Nucleus accumbens (tissue), 56 donors: ENCODE measurements around the gene EMX1.

Experiments used
- DNase-seq, 56 donors: peaks; one replicate each; lab custom pipeline; 2025; lab: John Stamatoyannopoulos, UW

Gene EMX1

DNA sequence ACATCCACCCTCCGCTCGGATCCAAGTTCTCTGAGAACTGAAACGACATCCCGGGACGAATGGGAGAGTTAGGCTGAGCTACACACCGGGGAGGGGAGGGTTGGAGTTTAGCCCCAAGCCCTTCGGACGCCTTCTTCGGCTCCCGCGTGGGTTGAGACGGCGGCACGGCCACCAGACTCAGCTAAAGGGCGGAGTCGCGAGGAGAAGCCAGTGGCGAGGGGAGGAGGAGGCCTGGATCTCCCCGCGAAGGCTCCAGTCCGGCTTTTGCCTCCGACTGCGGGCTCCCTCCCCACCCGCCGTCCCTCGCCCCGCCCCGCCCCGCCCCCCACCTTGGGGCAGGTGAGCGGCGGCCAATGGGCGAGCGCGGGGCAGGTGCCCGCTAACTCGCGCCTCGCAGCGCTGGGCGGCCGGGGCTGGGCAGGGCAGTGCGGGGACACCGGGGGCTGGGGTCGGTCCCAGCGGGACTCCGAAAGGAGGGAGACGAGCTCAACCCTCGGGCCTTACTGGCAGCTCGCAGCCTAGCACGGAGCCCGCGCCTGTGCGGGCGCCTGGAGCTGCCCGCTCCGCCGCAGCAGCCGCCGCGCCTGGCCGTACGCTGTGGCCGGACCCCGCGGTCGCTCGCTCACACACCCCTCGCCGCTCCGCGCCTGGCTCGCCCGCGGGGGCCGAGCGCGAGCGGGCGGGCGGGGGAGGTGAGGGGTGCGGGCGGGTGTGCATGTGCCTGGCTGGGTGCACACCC is at the start of gene EMX1:
EMX1 (plus strand) TSS at position 382 of the 739 bp plus-strand sequence; CDS start at position 716, 334 bp downstream.
- DNase-seq: no peak

DNA sequence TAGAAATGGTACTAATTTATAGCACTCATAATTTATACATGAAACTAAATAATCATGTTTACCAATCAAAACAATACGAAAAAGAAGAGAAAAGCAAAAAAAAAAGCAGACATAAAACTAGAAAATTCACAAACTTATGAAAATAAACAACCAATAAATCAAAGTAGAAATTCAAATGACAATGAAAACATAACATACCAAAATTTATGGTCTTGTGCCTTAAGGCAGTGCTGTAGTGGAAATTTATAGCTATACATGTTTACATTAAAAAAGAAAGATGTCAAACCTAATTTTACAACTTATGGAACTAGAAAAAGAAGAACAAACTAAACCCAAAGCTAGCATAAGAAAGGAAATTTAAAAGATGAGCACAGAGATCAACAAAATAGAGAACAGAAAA is 46.3 kb upstream of the EMX1 start:
- no peak for DNase-seq

DNA sequence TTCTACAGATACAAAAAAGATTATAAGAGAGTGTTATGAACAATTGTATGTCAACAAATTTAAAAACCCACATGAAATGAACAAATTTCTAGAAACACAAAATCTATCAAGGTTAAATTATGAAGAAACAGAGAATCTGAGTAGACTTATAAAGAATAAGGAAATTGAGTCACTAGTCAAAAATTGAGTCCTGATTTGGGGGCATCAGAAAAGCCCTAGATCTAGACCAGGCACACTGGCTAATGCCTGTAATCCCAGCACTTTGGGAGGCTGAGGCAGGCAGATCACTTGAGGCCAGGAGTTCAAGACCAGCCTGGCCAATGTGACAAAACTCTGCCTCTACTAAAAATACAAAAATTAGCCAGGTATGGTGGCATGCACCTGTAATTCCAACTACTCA is 45.4 kb upstream of the EMX1 start:
- no peak for DNase-seq

DNA sequence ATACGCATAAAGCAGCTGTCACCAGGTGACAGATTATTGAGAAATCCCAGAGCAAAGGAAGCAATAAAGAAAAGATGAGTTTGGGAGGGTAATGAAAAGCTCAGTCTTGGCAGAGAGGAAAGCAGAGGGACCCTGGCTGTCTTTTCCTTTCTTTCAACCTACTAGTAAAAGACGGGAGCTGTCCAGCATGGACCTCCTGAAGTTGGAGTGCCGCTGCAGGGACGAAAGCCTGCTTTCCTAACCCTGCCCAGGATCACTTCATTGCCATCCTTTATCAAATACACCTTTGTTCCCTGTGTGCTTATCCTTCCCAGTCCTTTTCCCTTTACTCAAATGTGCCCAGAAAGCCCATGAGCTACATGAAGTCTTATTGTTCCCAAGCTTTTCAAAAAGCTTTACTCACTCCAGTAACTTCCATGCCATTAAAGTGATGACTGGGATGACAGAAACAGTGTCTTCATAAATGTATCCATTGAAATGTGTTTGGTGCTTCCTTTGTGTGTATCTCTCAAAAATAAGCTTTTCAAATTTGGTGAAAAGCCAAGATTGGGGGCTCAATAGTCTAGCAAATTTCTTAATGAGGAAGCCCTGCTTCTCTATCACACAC is 33.9 kb upstream of the EMX1 start:
- DNase-seq: no peak

DNA sequence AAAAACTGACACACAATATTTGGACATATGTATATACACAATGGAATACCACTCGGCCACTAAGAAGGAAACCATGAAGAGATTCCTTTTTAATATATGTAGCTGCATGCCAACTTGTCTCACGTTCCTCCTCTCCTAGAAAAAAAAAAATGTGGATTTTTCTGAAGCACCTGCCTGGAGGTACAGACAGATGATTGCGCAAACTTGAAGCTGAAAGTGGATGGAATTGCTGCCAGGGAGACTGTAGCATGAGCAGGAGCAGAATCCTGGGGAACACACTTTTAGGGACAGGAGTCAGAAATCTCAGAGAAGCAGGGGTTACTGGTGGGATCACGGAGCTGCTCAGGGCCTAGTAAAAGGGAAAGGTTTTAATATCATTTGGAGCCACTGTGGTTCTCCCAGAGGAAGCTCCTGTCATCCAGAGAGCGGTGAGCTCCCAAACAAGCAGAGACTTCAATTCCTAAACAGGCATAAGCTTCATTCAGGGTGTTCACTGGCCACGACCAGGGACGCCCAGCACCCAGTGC is 30.8 kb upstream of the EMX1 start:
- DNase-seq: no peak

DNA sequence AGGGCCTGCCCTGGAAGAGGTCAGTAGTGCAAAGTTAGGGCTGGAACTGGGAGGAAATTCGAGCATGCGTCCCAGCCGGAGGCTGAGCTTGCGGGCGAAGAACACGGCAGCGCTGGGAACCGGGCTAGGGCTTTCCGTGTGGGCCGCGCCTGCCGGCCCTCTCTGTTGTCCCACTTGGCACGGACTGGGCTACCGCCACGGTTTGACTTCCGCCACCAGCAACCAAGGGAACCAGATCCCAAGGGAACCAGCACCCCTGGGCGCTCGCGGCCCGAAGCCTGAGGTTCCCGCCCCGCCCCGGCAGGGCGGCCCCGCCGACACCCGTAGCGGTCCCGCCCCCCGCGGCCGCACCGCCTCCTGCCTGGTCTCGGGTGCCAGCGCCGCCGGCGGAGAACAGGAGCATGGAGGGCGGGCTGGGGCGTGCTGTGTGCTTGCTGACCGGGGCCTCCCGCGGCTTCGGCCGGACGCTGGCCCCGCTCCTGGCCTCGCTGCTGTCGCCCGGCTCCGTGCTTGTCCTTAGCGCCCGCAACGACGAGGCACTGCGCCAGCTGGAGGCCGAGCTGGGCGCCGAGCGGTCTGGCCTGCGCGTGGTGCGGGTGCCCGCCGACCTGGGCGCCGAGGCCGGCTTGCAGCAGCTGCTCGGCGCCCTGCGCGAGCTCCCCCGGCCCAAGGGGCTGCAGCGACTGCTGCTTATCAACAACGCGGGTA is 30.1 kb upstream of the EMX1 start, which contains the start of gene SPR:
SPR (plus strand) TSS at position 377 of the 708 bp plus-strand sequence; CDS start at position 402, 25 bp downstream.
- peak in 48 of 56 donors; percentile 27 to 85 (median 57) for DNase-seq

DNA sequence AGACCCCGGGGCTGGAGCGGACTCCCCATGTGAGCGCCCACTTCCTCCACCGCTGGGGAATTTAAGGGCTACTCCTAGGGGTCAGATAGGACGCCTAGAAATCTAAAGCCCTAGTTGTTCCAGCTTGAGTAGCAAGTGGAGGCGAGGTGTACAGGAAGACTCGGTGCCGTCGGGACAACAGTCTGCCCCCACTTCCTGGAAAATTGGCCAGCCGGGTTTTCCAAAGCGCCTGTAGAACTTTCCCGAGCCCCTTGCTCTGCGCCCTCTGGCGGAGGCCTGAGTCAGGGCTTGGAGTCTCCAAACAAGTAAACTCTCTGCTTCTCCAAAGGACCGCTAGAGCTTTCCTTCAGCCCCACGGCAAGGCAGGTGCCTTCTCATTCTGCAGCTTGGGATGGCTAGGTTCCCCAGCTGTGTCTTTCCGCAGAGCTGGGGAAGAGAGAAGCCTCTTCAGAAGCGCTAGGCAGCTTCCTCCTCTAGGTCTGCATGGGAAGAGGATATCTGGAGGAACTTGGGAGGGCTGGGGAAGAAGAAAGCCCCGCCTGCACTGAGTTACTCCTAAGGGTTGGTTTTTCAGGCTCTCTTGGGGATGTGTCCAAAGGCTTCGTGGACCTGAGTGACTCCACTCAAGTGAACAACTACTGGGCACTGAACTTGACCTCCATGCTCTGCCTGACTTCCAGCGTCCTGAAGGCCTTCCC is 29.4 kb upstream of the EMX1 start:
- DNase-seq: peak in 54 of 56 donors; percentile 25 to 90 (median 70)

DNA sequence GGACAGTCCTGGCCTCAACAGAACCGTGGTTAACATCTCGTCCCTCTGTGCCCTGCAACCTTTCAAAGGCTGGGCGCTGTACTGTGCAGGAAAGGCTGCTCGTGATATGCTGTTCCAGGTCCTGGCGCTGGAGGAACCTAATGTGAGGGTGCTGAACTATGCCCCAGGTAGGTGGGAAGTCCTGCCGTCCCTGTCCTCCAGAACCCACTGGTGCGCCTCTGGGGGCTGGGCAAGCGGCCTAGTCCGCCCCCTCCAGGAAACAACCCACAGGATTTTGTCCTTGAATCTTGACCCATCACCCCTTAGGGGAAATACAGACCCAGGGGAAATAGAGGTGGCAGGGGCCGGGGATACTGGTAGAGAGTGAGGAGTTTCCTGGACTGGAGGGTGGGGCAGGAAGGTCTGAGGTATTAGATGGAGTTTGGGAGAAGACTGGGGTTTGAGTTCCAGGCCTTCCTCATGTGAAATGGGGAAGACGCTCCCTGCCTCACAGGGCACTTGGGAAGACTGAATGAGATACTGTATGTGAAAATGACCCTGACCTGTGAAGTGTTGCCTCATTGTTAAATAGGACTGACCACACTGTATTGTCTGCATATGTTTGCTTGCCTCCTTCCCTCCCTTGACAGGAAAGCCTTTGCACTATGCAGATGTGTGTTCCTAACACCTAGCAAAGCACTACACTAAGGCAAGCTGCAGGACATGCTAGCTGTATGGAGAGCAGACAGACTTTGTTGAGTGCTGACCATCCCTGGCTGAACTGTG is 28.7 kb upstream of the EMX1 start:
- DNase-seq: no peak

DNA sequence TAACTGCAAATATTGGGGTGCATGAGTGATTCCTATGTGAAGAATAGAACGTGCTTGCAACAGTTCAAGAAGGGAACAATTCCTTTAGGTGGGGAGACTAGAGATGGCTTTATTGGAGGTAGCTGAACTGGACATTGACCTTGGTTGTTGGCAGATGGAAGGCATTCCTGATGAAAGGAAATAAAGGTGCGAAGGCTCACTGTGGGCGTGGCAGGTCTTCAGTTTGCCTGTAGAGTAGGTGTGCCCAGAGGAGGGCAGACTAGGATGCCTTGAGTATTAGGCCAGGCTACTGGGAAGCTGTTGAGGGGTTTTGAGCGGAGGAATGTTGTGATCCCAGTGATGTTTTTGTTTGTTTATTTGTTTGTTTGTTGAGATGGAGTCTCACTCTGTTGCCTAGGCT is 27.3 kb upstream of the EMX1 start:
- no peak for DNase-seq

DNA sequence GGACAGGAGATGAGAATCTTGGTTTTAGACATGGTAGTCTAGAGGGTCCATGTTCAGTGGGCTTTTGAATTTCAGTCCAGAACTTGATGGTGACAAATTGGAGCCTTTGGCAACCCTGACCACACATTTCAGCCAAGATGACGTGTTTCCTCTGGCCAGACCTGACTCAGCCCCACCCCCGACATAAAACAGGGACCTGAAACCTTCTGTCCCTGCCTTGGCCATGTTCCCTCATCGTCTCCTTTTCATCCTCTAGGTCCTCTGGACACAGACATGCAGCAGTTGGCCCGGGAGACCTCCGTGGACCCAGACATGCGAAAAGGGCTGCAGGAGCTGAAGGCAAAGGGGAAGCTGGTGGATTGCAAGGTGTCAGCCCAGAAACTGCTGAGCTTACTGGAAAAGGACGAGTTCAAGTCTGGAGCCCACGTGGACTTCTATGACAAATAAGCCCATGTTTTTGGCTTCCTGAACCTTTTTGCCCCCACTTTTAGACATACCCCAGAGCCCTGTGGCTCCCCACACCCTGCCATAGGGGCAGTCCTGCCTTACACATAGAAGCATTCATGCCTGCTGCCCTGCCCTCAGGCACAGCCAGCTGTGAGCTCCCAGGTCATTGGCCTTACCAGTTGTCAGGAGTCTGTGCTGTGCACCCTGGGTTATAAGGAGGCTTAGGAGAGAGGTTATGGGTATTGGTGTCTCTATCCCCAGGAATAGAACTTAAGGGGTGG is 26.1 kb upstream of the EMX1 start:
- DNase-seq: peak in 1 of 56 donors; percentile 21

DNA sequence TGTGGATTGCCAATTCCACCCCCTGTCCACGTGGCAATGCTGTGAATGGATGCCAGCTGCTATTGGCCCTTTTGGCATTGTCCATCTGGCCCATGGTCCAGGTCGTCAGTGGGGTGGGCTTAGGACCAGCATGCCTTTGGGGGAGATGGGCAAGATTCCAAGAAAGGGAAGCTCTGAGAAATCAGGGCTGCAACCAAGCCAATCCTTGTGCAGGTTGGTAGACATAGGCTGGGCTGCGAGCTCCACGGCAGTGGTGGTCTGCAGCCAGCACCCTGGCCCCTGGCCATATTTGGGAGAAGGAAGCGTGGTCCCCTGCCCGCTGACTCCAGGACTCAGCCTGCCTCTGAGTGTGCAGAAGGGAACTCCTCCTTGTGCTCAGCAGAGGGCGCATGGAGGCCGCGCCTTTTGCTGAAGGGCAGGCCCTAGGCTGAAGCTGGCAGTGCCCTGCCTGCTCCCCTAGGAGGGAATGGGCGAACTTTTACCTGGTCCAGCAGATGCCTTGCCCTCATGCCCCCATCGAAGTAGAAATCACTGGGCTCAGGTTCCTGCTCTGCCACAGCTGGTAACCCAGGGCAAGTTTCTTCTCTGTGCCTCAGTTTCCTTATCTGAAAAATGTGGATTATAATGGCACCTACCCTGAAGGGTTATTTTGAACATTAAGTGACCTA is 24.7 kb upstream of the EMX1 start:
- DNase-seq: peak in 42 of 56 donors; percentile 9 to 74 (median 34)

DNA sequence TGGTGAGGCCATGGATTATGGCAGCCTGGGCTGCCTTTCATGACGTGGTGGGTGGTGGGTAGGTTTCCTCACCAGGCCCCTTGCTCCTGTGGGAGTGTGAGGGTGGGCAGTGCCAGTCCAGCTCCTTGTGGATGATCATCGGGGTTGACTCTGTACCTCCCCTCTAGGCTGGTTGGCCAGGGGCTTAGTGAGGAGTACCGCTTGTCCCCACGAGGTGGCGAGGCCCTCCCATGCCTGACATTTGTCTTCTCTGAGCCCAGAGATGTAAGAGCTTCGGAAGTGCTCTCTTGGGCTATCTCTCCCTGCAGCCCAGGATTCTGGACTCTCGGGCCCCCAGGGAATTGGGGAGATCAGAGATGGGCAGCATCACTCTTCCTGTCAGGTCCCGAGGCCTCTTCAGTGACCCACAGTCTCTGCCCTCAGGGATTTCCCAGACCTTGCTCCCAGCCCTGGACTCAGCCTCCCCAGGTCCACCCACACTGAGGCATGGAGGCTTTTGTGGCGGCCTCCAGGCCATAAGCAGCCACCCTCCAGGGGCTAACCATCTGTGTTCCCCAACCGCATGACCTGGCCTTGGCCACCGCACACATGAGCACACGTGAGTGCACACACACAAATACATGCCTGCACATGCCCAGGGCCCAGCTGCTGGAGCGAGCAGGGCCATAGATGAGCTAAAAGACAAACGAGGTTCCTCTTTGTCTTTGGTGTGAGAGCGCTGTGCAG is 23.6 kb upstream of the EMX1 start:
- peak in 8 of 56 donors; percentile 11 to 39 (median 16) for DNase-seq

DNA sequence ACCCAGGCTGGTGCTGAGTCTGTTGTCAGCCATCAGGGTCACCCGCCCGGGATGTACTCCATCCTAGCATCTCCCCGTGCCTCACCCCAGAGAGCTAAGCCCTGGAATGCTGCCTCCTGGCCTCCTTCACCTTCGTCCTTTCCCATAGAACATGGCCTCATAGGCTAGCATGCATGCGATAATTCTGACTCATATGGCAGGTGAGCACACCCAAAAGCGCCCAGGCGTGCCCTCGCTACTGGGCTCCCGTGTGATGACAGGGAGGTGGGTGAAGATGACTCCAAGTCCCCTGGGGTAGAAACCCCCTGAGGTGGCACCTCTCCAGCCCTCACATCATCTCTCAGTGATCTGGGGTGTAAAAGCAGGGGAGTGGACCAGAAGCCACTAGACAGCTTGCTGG is 22.8 kb upstream of the EMX1 start:
- no peak for DNase-seq

DNA sequence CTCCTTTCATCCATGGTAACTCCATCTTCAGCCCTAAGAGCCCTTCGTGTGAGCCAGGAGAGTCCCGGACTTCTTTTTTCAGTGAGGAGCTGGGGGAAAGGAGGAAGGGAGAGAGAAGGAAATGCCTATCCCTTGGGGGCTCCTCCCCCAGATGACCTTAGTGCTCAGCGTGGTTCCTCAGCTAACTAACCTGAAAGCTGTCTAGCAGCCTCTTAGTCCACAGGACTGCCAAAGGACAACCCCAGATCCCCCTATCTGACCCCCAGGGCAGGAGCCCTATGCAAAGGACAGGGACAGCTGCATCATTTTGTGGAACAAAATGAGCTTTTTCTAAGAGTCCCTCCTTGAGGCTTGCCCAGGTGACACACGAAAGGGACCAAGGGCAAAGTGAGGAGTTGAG is 22.2 kb upstream of the EMX1 start:
- DNase-seq: no peak

DNA sequence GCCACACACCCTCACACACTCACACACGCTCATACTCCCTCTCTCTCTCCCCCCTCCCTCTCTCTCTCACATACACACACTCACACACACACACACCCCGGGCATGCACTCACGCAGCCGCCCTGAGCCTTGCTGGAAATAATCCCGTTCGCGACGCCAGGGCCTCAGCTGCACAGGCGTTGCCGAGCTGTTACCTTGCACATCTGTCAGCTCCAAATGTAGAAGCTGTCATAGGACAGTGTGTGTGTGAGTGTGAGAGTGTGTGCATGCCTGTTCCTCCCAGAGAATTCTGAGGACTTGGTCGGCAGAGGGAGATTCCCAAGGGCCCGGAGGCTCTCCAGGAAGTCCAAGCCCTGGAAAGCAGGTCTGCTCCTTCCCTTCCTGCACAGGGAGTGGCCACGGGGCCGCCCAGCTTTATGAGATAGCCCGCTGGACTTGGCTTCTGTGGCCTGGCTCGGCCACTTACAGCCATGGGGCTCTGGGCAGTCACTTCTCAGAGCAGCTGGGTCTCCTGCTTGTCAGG is 21.5 kb upstream of the EMX1 start:
- DNase-seq: peak in 7 of 56 donors; percentile 11 to 24 (median 16)

DNA sequence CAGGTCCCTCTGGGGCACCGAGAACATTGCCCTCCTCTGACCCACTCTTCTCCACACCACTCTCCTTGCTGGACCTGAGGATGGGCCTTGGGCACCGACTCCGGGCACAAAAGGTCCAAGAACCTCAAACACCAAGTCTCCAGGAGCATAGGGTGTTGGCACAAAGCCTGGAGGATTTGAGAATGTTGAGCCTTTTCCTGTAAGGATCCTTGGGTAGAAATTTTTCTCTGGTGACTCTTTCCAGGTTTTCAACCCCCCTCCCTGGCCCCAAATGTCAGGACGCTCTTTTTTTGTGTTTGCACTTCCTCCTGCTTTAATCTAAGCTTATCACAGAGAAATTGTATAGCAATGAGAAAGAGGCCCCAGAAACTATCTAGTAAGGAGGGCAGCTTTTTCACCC is 20.9 kb upstream of the EMX1 start:
- DNase-seq: no peak

DNA sequence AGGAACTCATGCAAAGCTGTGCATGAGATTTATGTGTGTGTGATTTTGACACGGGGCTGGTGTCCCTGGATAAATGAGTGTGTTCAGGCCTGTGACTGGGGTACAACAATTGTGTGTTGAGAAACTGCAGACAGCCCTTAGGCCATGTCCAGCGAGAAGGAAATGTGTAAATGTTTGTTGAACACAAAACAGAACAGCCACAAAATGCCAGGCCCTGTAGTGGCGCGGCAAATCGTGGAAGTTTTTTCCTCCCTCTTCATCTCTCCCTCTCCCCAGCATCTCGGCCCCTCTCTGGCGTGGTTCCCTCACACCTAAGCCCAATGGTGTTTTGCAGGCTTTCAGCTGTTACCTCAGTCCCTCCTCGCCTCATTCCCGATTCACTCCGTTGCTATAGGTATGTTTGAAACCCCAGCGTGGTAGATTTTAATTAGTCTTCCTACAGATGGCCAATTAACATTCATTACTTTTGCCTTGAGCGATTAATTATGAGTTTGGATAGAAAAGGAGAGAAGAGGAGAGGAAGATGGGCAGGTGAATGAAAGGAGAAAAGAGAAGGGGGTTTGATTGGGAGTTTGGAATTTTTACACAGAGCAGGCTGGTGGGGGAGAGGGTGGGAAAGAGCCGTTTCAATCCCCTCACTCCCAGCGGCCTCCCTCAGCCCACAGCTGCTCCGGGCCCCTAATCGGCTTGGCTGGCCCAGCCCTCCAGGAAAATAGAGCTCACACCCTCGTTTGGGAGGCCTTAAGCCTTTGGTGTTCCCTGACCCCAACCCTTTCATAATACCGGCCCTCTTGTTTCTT is 19.3 kb upstream of the EMX1 start:
- DNase-seq: no peak
